SK-N-MC (cell line): ENCODE data around the gene LHFPL6.

Experiments used
- EZH2 ChIP-seq: fragments of 200-600 bp; sonication (generic); IDR thresholded peaks from one replicate; pipeline ENCODE4 v1.6.1; 2017; ENCODE audit warnings: antibody characterized with exemption
- POLR2AphosphoS5 ChIP-seq: IDR thresholded peaks from 2 replicates; pipeline ENCODE4 v1.6.1; 2012; ENCODE audit warnings: mild to moderate bottlenecking, low read depth, low read length, borderline replicate concordance

GRCh38 chr13:39585219-39585618 lies 17.8 kb downstream of the LHFPL6 start:
- TF ChIP-seq EZH2 (no peak), POLR2AphosphoS5 (no peak)
